Amniotic epithelial cell (primary cell): ENCODE results near the gene CTNNBL1.

Source experiments
- DNase-seq: peaks from one replicate; pipeline ENCODE4 v3.0.0-alpha.2; 2010; ENCODE audit warnings: low read depth

The CTNNBL1 gene

DNA sequence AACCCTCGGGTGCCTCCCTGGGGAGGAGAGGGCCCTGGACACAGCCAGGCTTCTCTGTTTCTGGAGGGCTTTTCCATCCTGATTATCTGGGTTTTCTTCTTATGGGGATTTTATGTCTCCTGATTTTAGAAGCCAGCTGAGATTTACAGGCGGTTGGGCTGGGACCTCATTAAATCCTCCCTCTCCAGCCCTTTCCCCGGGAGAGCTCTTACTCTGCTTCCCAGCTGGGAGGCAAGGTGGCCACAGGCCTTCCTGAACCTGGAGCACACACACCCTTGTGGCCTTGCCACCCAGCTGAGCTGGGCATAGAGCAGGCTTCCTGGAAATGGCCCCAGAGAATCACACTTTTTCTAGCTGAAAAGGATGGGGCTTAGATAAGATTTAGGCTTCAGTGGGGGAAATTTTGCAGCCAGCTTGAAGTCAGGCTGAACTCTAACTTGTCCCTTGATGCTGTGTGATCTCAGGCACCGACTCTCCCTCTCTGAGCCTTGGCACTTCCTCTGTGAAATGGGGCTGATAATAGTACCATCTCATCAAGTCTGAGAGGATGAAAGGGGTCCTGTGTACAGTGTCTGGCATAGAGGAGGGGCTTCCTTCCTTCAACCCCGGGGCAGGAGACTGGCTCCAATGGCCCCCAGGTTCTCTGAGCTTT is 225.7 kb downstream of the CTNNBL1 start:
- no peak for DNase-seq

DNA sequence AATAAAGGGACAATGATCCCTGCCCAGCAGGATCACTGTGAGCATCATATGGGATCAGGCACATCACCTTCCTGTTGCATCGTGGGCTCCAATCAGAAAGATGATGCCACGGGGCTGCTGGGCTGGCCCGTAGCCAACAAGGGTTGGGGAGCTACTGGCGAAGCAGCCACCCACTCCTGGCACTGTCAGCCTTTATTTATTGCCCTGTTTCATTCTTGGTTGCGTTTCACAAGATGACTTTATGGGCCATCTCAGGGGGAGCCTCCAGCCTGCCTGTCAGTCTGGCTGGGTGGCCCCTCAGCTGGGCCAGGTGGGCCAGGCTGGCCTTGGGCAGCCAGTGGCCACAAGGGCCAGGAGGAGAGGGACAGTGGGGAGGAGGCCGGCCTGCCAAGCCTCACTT is 226.4 kb downstream of the CTNNBL1 start:
- DNase-seq, result no peak

DNA sequence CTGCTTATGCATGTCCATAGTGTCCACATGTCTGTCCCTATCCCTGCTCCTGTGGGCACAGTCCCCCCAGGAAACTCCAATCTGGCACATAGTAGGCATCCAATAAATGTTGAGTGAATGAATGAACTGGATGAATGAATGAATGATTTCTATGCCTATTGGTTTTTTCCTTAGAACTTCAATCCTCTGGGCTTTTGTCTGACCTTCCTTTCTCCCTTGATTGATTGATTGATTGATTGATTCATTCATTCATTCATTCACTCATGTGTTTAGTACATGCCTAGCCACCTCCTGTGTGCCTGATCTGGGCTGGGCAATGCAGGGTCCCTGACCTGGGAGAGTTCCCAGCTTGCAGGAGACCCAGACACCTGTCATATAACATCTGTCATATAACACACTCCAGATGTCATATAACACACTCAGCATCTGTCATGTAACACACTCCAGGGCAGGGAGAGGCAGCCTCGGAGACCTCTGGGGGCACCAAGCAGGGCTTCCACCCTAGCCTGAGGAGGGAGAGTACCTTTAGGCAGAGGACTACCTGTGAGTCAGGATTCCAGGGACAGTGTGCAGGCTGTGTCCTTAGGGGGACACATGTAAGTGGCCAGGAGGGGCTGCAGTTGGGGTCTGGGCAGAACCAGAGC is 227.0 kb downstream of the CTNNBL1 start:
- DNase-seq, result no peak

DNA sequence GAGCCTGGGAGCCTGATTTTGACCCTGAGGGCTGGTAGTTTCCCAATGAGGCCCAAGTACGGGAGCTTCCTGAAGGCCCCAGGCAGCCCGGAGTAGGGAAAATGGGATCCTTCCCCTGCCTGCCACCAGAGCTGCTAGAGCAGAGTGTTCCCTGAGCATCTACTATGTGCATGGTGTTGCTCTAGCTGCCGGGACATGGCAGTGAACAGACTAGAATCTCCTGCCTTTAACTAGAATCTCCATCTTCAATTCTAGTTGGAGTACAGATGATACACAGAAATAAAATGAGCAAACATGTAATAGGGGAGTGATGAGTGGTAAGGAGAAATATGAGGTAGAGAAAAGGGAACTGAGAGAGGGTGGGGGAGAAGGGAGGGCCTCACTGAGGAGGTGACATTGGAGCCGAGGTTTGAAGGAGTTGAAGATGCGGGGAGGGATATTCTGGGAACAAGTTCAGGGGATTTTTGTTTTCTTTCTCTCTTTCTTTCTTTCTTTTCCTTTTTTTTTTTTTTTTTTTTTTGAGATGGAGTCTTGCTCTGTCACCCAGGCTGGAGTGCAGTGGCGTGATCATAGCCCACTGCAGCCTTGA is 227.6 kb downstream of the CTNNBL1 start:
- no peak for DNase-seq
